Measurements from ENCODE around the gene CNTNAP2. TPM values are rescaled to one million over a fixed set of nuclear protein-coding genes. Genes with fewer than 3 reads are reported as not detected.

CNTNAP2 gene
- total RNA-seq, 4 donors from 2014 or later, result 0.25 to 0.89 (median 0.30) TPM; not detected in 1

GRCh38 chr7:147308539-147308938, 1191.9 kb downstream of the CNTNAP2 start:
- WGBS, result 64% methylated on average over 5 of the region's 5 CpGs
- Histone ChIP-seq H3K9me3 (peaks cover 11% of the 10 kb centered on the region), H3K27ac (no peak overlapping the region), H3K4me3 (no peak overlapping the region), H3K27me3 (no peaks in the 10 kb centered on the region), H3K36me3 (no peaks in the 10 kb centered on the region), H3K4me1 (no peaks in the 10 kb centered on the region)
- no peak for DNase-seq (ENCODE audit: low spot score in 2 of 2)
- no peak for TF ChIP-seq CTCF (IDR thresholded peaks at IDR 0.05)
- TF ChIP-seq POLR2AphosphoS5 (IDR thresholded peaks at IDR 0.05), result no peak
- TF ChIP-seq EP300 (IDR thresholded peaks at IDR 0.05), result no peak
- no peak for TF ChIP-seq POLR2A (IDR thresholded peaks at IDR 0.05)

GRCh38 chr7:147311336-147311735, 1194.7 kb downstream of the CNTNAP2 start:
- Histone ChIP-seq H3K36me3 (no peaks in the 10 kb centered on the region), H3K9me3 (peaks cover 11% of the 10 kb centered on the region), H3K4me1 (no peaks in the 10 kb centered on the region), H3K4me3 (no peak overlapping the region), H3K27me3 (no peaks in the 10 kb centered on the region), H3K27ac (no peak overlapping the region)
- no peak for DNase-seq (ENCODE audit: low spot score in 2 of 2)
- TF ChIP-seq POLR2AphosphoS5 (IDR thresholded peaks at IDR 0.05), result no peak
- TF ChIP-seq CTCF (IDR thresholded peaks at IDR 0.05), result no peak
- no peak for TF ChIP-seq EP300 (IDR thresholded peaks at IDR 0.05)
- no peak for TF ChIP-seq POLR2A (IDR thresholded peaks at IDR 0.05)
- WGBS, result 73% methylated on average over 1 of the region's 1 CpG

DNA sequence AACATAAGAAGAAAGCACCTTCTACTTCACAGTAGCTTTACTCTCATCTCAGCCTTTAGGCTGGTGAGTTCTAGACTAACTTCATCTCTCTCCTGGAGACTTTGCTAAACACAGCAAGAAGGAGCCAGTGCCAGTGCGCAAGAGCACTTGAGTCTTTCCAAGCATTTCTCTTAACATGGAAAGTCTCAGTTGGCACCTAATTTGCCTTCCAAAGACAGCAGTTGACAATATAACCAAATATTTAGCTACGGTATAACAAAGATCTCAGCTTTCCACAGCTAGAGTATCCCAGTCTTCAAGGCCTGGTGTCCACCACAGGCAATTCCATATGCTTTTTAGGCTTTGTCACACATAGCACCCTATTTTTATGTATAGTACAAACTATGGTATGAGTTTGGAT, 1204.9 kb downstream of the CNTNAP2 start:
- no peak for TF ChIP-seq POLR2AphosphoS5 (IDR thresholded peaks at IDR 0.05)
- no peak for TF ChIP-seq POLR2A (IDR thresholded peaks at IDR 0.05)
- TF ChIP-seq CTCF (IDR thresholded peaks at IDR 0.05), result no peak
- no peaks in the 10 kb centered on the region for H3K36me3 ChIP-seq
- 95% methylated on average over 2 of the region's 2 CpGs for WGBS
- no peak overlapping the region for H3K4me3 ChIP-seq
- no peaks in the 10 kb centered on the region for H3K27me3 ChIP-seq
- no peak overlapping the region for H3K27ac ChIP-seq
- H3K9me3 ChIP-seq, result no peaks in the 10 kb centered on the region
- no peak for DNase-seq (ENCODE audit: low spot score in 2 of 2)
- H3K4me1 ChIP-seq, result no peaks in the 10 kb centered on the region

- 46% methylated on average over 2 of the region's 2 CpGs for WGBS
- H3K27me3 ChIP-seq, result no peaks in the 10 kb centered on the region
- H3K36me3 ChIP-seq, result no peaks in the 10 kb centered on the region
- no peak for DNase-seq (ENCODE audit: low spot score in 2 of 2)
- TF ChIP-seq POLR2AphosphoS5 (IDR thresholded peaks at IDR 0.05) (no peak), EP300 (IDR thresholded peaks at IDR 0.05) (no peak), POLR2A (IDR thresholded peaks at IDR 0.05) (no peak), CTCF (IDR thresholded peaks at IDR 0.05) (no peak)
- H3K4me3 ChIP-seq, result no peak overlapping the region
- H3K9me3 ChIP-seq, result no peaks in the 10 kb centered on the region
- H3K27ac ChIP-seq, result no peak overlapping the region
- H3K4me1 ChIP-seq, result no peaks in the 10 kb centered on the region
Observed at GRCh38 chr7:147332988-147333387, 1216.4 kb downstream of the CNTNAP2 start.

- Histone ChIP-seq H3K9me3 (no peaks in the 10 kb centered on the region), H3K4me1 (no peaks in the 10 kb centered on the region), H3K27me3 (no peaks in the 10 kb centered on the region), H3K4me3 (no peak overlapping the region), H3K36me3 (no peaks in the 10 kb centered on the region), H3K27ac (no peak overlapping the region)
- no peak for DNase-seq (ENCODE audit: low spot score in 2 of 2)
- TF ChIP-seq CTCF (IDR thresholded peaks at IDR 0.05), result no peak
- no peak for TF ChIP-seq POLR2AphosphoS5 (IDR thresholded peaks at IDR 0.05)
- TF ChIP-seq POLR2A (IDR thresholded peaks at IDR 0.05), result no peak
- TF ChIP-seq EP300 (IDR thresholded peaks at IDR 0.05), result no peak
- 89% methylated on average over 4 of the region's 4 CpGs for WGBS
Observed at GRCh38 chr7:147363101-147363500, 1246.5 kb downstream of the CNTNAP2 start.

Measured in suprapubic skin (tissue), 4 donors.